HCT116 (cell line): Measurements from ENCODE around the gene NFATC3. TPM values are rescaled to one million over a fixed set of nuclear protein-coding genes. Genes with fewer than 3 reads are reported as not detected.

ENCODE experiments used
- ATAC-seq: fragments of 200-7000 bp; cut with Tn5 transposase; 2 replicates; pipeline ENCODE4 v1.9.1; 2020; ENCODE audit warnings: mild to moderate bottlenecking, moderate library complexity
- BruUV-seq: library from RNA; stranded (reverse); fragments of 400-500 nt; replicated peaks from 2 replicates; lab custom pipeline; 2021; lab: Mats Ljungman, UMichigan
- CTCF ChIA-PET: fragments of 300-600 bp; sonication (Branson Sonifier 250); formaldehyde crosslinking; loops from one replicate; lab custom pipeline; 2021; ENCODE audit warnings: antibody characterized with exemption; lab: Charles Lee
- POLR2A ChIA-PET: fragments of 300-600, 350-600 bp; sonication (Branson Sonifier 250); formaldehyde crosslinking; loops from one replicate; lab custom pipeline; 2021; ENCODE audit warnings: antibody characterized with exemption; lab: Charles Lee
- RAD21 ChIA-PET, 2 experiments: fragments of 300-600 bp; sonication (Branson Sonifier 250); formaldehyde crosslinking; loops; one replicate each; lab custom pipeline; 2023; ENCODE audit warnings: low total read pairs in 2 of 2; ENCODE audit not compliant: uncharacterized antibody in 2 of 2, unreplicated experiment in 2 of 2, low non-redundant PET in 1 of 2; lab: Charles Lee
- DNase-seq: peaks from one replicate; pipeline ENCODE4 v3.0.0-alpha.2; 2010; ENCODE audit warnings: low read depth, low spot score
- H2AFZ ChIP-seq: fragments of 200-600 bp; shearing (Covaris generic), sonication (generic); 2 replicates; pipeline ENCODE4 v1.6.1; 2017; ENCODE audit warnings: low read depth, mixed run types, mixed read lengths, antibody characterized with exemption, low read length; ENCODE audit not compliant: poor library complexity, severe bottlenecking
- H3K27ac ChIP-seq: 2 replicates; pipeline ENCODE4 v1.5.1; 2012; ENCODE audit warnings: low read depth, low read length
- H3K27me3 ChIP-seq: fragments of 200-600 bp; sonication (generic); 2 replicates; pipeline ENCODE4 v1.6.1; 2016; ENCODE audit warnings: mixed run types, low read length, mixed read lengths; ENCODE audit not compliant: insufficient read depth
- H3K36me3 ChIP-seq, 2 experiments: fragments of 200-500 bp in 1 of 2; fragments of 200-600 bp in 1 of 2; sonication (Bioruptor generic) in 1 of 2; sonication (generic) in 1 of 2; 2 replicates each; pipeline versions ENCODE4 v1.5.1 to v1.6.1; 2014 to 2016; ENCODE audit warnings: low read length in 2 of 2, inconsistent platforms in 1 of 2, mixed read lengths in 1 of 2, mixed run types in 1 of 2; ENCODE audit not compliant: insufficient read depth in 2 of 2, control insufficient read depth in 1 of 2
- H3K4me1 ChIP-seq, 2 experiments: fragments of 200-600 bp in 1 of 2; sonication (generic) in 1 of 2; 2 replicates each; pipeline versions ENCODE4 v1.5.1 to v1.6.1; 2012 to 2017; ENCODE audit warnings: low read length in 2 of 2, inconsistent platforms in 1 of 2, mild to moderate bottlenecking in 1 of 2, mixed read lengths in 1 of 2, mixed run types in 1 of 2, moderate library complexity in 1 of 2; ENCODE audit not compliant: insufficient read depth in 2 of 2, control insufficient read depth in 1 of 2
- H3K4me2 ChIP-seq: fragments of 200-600 bp; sonication (generic); 2 replicates; pipeline ENCODE4 v1.6.1; 2017; ENCODE audit warnings: mixed run types, low read length, mixed read lengths
- H3K4me3 ChIP-seq, 2 experiments: fragments of 200-600 bp in 1 of 2; sonication (generic) in 1 of 2; replicated peaks in 1 of 2; 2 replicates each; pipeline ENCODE4 v1.5.1; 2011 to 2016; ENCODE audit warnings: low read length in 2 of 2, control low read depth in 1 of 2, low read depth in 1 of 2, mild to moderate bottlenecking in 1 of 2, mixed read lengths in 1 of 2, mixed run types in 1 of 2
- H3K79me2 ChIP-seq: fragments of 200-600 bp; sonication (generic); 2 replicates; pipeline ENCODE4 v1.6.1; 2017; ENCODE audit warnings: mild to moderate bottlenecking, mixed run types, low read length, moderate library complexity, mixed read lengths; ENCODE audit not compliant: insufficient read depth
- H3K9ac ChIP-seq: fragments of 200-600 bp; sonication (generic); 2 replicates; pipeline ENCODE4 v1.6.1; 2016; ENCODE audit warnings: low read length, mixed read lengths
- H3K9me2 ChIP-seq: fragments of 200-600 bp; sonication (generic), shearing (Covaris generic); 2 replicates; pipeline ENCODE4 v1.6.1; 2017; ENCODE audit warnings: mixed run types, mild to moderate bottlenecking, moderate library complexity; ENCODE audit not compliant: insufficient read depth
- H3K9me3 ChIP-seq, 2 experiments: fragments of 200-500 bp in 1 of 2; fragments of 200-600 bp in 1 of 2; sonication (Bioruptor generic) in 1 of 2; sonication (generic) in 1 of 2; 2 replicates each; pipeline ENCODE4 v1.6.1; 2014 to 2017; ENCODE audit warnings: low read length in 2 of 2, mixed read lengths in 2 of 2, inconsistent platforms in 1 of 2, low read depth in 1 of 2, mild to moderate bottlenecking in 1 of 2, mixed run types in 1 of 2, moderate library complexity in 1 of 2; ENCODE audit not compliant: control insufficient read depth in 1 of 2, insufficient read depth in 1 of 2
- H4K20me1 ChIP-seq: fragments of 200-600 bp; sonication (generic), shearing (Covaris generic); 2 replicates; pipeline ENCODE4 v1.6.1; 2017; ENCODE audit warnings: mixed run types, mild to moderate bottlenecking, moderate library complexity; ENCODE audit not compliant: insufficient read depth
- EZH2 ChIP-seq: fragments of 200-600 bp; sonication (generic); IDR thresholded peaks from 2 replicates; pipeline ENCODE4 v1.6.1; 2017; ENCODE audit warnings: antibody characterized with exemption, mixed run types
- MAX ChIP-seq: IDR thresholded peaks from 2 replicates; pipeline ENCODE4 v1.6.1; 2012
- POLR2AphosphoS5 ChIP-seq: IDR thresholded peaks from 2 replicates; pipeline ENCODE4 v1.6.1; 2011; ENCODE audit warnings: mild to moderate bottlenecking, low read depth, low read length, moderate library complexity
- RAD21 ChIP-seq: IDR thresholded peaks from 2 replicates; pipeline ENCODE4 v1.6.1; 2012; ENCODE audit warnings: low read depth, mild to moderate bottlenecking
- SIN3A ChIP-seq: IDR thresholded peaks from 2 replicates; pipeline ENCODE4 v1.6.1; 2012; ENCODE audit warnings: low read depth
- YY1 ChIP-seq: IDR thresholded peaks from 2 replicates; pipeline ENCODE4 v1.6.1; 2011; ENCODE audit warnings: low read length, low read depth, moderate library complexity, mild to moderate bottlenecking; ENCODE audit not compliant: insufficient replicate concordance; ENCODE audit errors: extremely low read depth
- ZNF274 ChIP-seq: fragments of 200-500 bp; sonication (Bioruptor generic); IDR thresholded peaks from 2 replicates; pipeline ENCODE4 v1.6.1; 2014; ENCODE audit warnings: mild to moderate bottlenecking, low read depth, low read length, inconsistent platforms
- intact Hi-C: fragments of 100-400 bp; cut with micrococcal nuclease; formaldehyde crosslinking; loops from 2 replicates; pipeline ENCODE4 v1.10.0; 2022
- total RNA-seq: library from RNA; stranded (reverse); gene quantifications from one replicate; pipeline ENCODE4 v1.2.1, GENCODE V29; 2021; ENCODE audit not compliant: unreplicated experiment
- TF ChIP-seq, protein P1 (sequence below): IDR thresholded peaks from 2 replicates; pipeline ENCODE4 v1.6.1; 2011; ENCODE audit warnings: mild to moderate bottlenecking, low read length, moderate library complexity; ENCODE audit not compliant: insufficient replicate concordance; ENCODE audit errors: extremely low read depth

Gene NFATC3
- total RNA-seq, 1 experiment from 2014 or later, result 25.6 TPM

- intact Hi-C loops, result no loop called here
- no peak for ATAC-seq
- no peaks in the 10 kb centered on the region for H3K27me3 ChIP-seq
- no peak for DNase-seq
- H3K9ac ChIP-seq, result no peak overlapping the region
- H3K79me2 ChIP-seq, result no peaks in the 10 kb centered on the region
- no peaks in the 10 kb centered on the region for H4K20me1 ChIP-seq
- H3K36me3 ChIP-seq, result peaks cover 0 to 9% of the 10 kb centered on the region in 2 experiments; a peak in 1 of 4 replicates
- H3K4me2 ChIP-seq, result no peak overlapping the region
- H3K9me3 ChIP-seq, result no peaks in the 10 kb centered on the region; a peak in 1 of 4 replicates
- H3K4me3 ChIP-seq, result no peak overlapping the region
- CTCF ChIA-PET, result interaction anchor here (0.6 to 1.3 kb wide), 2 partner anchors 89 to 196 kb away, joined by 3 read pairs; no protein-coding TSS in a partner anchor
- H3K9me2 ChIP-seq, result no peaks in the 10 kb centered on the region
- RAD21 ChIA-PET, result no interaction called here
- POLR2A ChIA-PET, result no interaction called here
- no peak for TF ChIP-seq MAX
- no peak for TF ChIP-seq POLR2AphosphoS5
- TF ChIP-seq SIN3A, result no peak
- TF ChIP-seq EZH2, result no peak
- no peak for TF ChIP-seq YY1
- no peak for TF ChIP-seq RAD21
- TF ChIP-seq ZNF274, result no peak
- TF ChIP-seq, protein P1, sequence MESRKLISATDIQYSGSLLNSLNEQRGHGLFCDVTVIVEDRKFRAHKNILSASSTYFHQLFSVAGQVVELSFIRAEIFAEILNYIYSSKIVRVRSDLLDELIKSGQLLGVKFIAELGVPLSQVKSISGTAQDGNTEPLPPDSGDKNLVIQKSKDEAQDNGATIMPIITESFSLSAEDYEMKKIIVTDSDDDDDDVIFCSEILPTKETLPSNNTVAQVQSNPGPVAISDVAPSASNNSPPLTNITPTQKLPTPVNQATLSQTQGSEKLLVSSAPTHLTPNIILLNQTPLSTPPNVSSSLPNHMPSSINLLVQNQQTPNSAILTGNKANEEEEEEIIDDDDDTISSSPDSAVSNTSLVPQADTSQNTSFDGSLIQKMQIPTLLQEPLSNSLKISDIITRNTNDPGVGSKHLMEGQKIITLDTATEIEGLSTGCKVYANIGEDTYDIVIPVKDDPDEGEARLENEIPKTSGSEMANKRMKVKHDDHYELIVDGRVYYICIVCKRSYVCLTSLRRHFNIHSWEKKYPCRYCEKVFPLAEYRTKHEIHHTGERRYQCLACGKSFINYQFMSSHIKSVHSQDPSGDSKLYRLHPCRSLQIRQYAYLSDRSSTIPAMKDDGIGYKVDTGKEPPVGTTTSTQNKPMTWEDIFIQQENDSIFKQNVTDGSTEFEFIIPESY, result no peak
- no TSS peak for BruUV-seq
- H2AFZ ChIP-seq, result no peak overlapping the region
- H3K4me1 ChIP-seq, result no peaks in the 10 kb centered on the region
- H3K27ac ChIP-seq, result no peak overlapping the region
Observed at GRCh38 chr16:68183046-68183445, 97.9 kb downstream of the NFATC3 start.
